H1 (cell line): ENCODE results near the gene MAML3. TPM values are rescaled to one million over a fixed set of nuclear protein-coding genes. Genes with fewer than 3 reads are reported as not detected.

Experiments used
- CHD7 ChIP-seq: fragments of 300-600 bp; sonication (generic); IDR thresholded peaks from 2 replicates; pipeline ENCODE4 v1.7.1; 2012; ENCODE audit warnings: low read length, moderate library complexity, mild to moderate bottlenecking, inconsistent platforms; ENCODE audit not compliant: insufficient replicate concordance
- polyA plus RNA-seq, 7 experiments: library from polyadenylated mRNA; depleted of rRNA in 3 of 7; stranded (reverse) in 5 of 7; unstranded in 2 of 7; fragments of >200 nt in 5 of 7; fragments of 200-250 nt in 2 of 7; gene quantifications; 1 replicate in 5 of 7; 2 replicates in 1 of 7; 4 replicates in 1 of 7; pipeline versions ENCODE4 v1.2.1 to v1.2.3, GENCODE V29; 2011 to 2013; ENCODE audit warnings: missing spikeins in 2 of 7, mixed read lengths in 2 of 7
- total RNA-seq: library from RNA; stranded (reverse); fragmentation: NEBNext Ultra II Directional; extraction: Animal tissue kit (Norgen Biotek cat#: 25700); gene quantifications from 2 replicates; pipeline ENCODE4 v1.2.1, GENCODE V29; 2021

Gene MAML3
- total and polyA plus RNA-seq, 2 of the 8 experiments (the other 6 are each of a cell fraction or from before 2014, with no cell fraction given): 2.1 to 5.7 TPM

GRCh38 chr4:139916041-139916440 is 237.9 kb downstream of the MAML3 start (continued):
- TF ChIP-seq CHD7: no peak
